Right renal cortex interstitium (tissue), 3 donors: Measurements from ENCODE around the gene WDR70. TPM values are rescaled to one million over a fixed set of nuclear protein-coding genes. Genes with fewer than 3 reads are reported as not detected.
"Not testable (repeated sequence)": the region's sequence is repeated elsewhere in the genome, so short reads cannot be mapped to it uniquely, and the experiment has no call there.

Source experiments
- DNase-seq, 3 donors: peaks; one replicate each; pipeline ENCODE4 v3.0.0-alpha.2; 2013; ENCODE audit warnings: low read depth in 3 of 3, low spot score in 2 of 3
- polyA plus RNA-seq, 3 donors: library from polyadenylated mRNA; unstranded; fragments of 120-200 nt; gene quantifications; one replicate each; pipeline ENCODE4 v1.2.1, GENCODE V29; 2013; ENCODE audit not compliant: insufficient read length in 3 of 3

WDR70 gene
- polyA plus RNA-seq: 10 to 100 TPM; 55.5 to 58.2 (median 56.0) TPM

- DNase-seq: peak; percentile 57 to 68 (median 67)
Measured at GRCh38 chr5:37379100-37379628, at the start of gene WDR70. TSS of gene WDR70 (plus strand) at chr5:37379318. CDS start at chr5:37379368, 50 bp downstream.

- DNase-seq: not testable (repeated sequence)
Measured at GRCh38 chr5:37334754-37335153, 44.4 kb upstream of the WDR70 start.

- not testable (repeated sequence) for DNase-seq
Measured at GRCh38 chr5:37342741-37343140, 36.4 kb upstream of the WDR70 start.

- DNase-seq: no peak
Measured at GRCh38 chr5:37355161-37355560, 24.0 kb upstream of the WDR70 start.

GRCh38 chr5:37370550-37370863 is 8.6 kb upstream of the WDR70 start:
- peak in 1 of 3 donors; percentile 17 for DNase-seq

- DNase-seq: peak; percentile 87 to 96 (median 90)
Measured at GRCh38 chr5:37370864-37371726, 8.0 kb upstream of the WDR70 start, which contains the start of gene NUP155. TSS of gene NUP155 (minus strand) at chr5:37371106. CDS start at chr5:37370977, 129 bp downstream.

GRCh38 chr5:37375091-37375490 is 4.0 kb upstream of the WDR70 start:
- DNase-seq: no peak

GRCh38 chr5:37378066-37378465 is 1.1 kb upstream of the WDR70 start:
- DNase-seq: not testable (repeated sequence)

GRCh38 chr5:37391591-37391990 is 12.5 kb downstream of the WDR70 start:
- no peak for DNase-seq

GRCh38 chr5:37396352-37396751 is 17.2 kb downstream of the WDR70 start:
- no peak for DNase-seq

- DNase-seq: no peak
Measured at GRCh38 chr5:37400501-37400900, 21.4 kb downstream of the WDR70 start.

GRCh38 chr5:37412515-37412914 is 33.4 kb downstream of the WDR70 start:
- DNase-seq: no peak

- not testable (repeated sequence) for DNase-seq
Measured at GRCh38 chr5:37415456-37415855, 36.3 kb downstream of the WDR70 start.

GRCh38 chr5:37417347-37417746 is 38.2 kb downstream of the WDR70 start:
- no peak for DNase-seq

- no peak for DNase-seq
Measured at GRCh38 chr5:37424441-37424840, 45.3 kb downstream of the WDR70 start.

GRCh38 chr5:37428044-37428443 is 48.9 kb downstream of the WDR70 start:
- DNase-seq: no peak

- DNase-seq: no peak
Measured at GRCh38 chr5:37435261-37435660, 56.1 kb downstream of the WDR70 start.

- DNase-seq: no peak
Measured at GRCh38 chr5:37436146-37436934, 57.2 kb downstream of the WDR70 start.

GRCh38 chr5:37437711-37438110 is 58.6 kb downstream of the WDR70 start:
- DNase-seq: no peak

GRCh38 chr5:37445783-37446182 is 66.7 kb downstream of the WDR70 start:
- not testable (repeated sequence) for DNase-seq

GRCh38 chr5:37448941-37449340 is 69.8 kb downstream of the WDR70 start:
- no peak for DNase-seq
